Neural crest cell (in vitro differentiated cells): ENCODE results near the gene USP19. TPM values are rescaled to one million over a fixed set of nuclear protein-coding genes. Genes with fewer than 3 reads are reported as not detected.

Source experiments
- DNase-seq: peaks from one replicate; pipeline ENCODE4 v3.0.0; 2021; ENCODE audit warnings: low read depth, mixed read lengths, low spot score
- H3K27ac Mint-ChIP-seq: one replicate; pipeline ENCODE4 v1.8.0; 2021; ENCODE audit warnings: mild to moderate bottlenecking, mixed read lengths; ENCODE audit not compliant: unreplicated experiment
- H3K27me3 Mint-ChIP-seq: 2 replicates; pipeline ENCODE4 v1.8.0; 2021; ENCODE audit warnings: low read depth, mild to moderate bottlenecking, mixed read lengths
- H3K36me3 Mint-ChIP-seq: 2 replicates; pipeline ENCODE4 v1.8.0; 2021; ENCODE audit warnings: low read depth, mild to moderate bottlenecking, mixed read lengths
- H3K4me1 Mint-ChIP-seq: 2 replicates; pipeline ENCODE4 v1.8.0; 2021; ENCODE audit warnings: mixed read lengths
- H3K4me3 Mint-ChIP-seq: one replicate; pipeline ENCODE4 v1.8.0; 2021; ENCODE audit warnings: mild to moderate bottlenecking, mixed read lengths
- H3K9me3 Mint-ChIP-seq: 2 replicates; pipeline ENCODE4 v1.8.0; 2021; ENCODE audit warnings: mixed read lengths
- CTCF ChIP-seq: fragments of 200-600 bp; sonication (generic); conservative IDR thresholded peaks from 2 replicates; pipeline ENCODE4 v1.5.0; 2021; ENCODE audit warnings: antibody characterized with exemption, mild to moderate bottlenecking
- total RNA-seq: library from RNA; stranded (reverse); gene quantifications from 2 replicates; pipeline ENCODE4 v1.2.1, GENCODE V29; 2021

Gene USP19
- total RNA-seq, 1 donor from 2014 or later, result 72.6 TPM

GRCh38 chr3:49111347-49111746 is 9.3 kb downstream of the USP19 start:
- DNase-seq, result no peak
- no peaks in the 10 kb centered on the region for H3K27me3 Mint-ChIP-seq
- peaks cover 3% of the 10 kb centered on the region for H3K36me3 Mint-ChIP-seq
- H3K4me3 Mint-ChIP-seq, result no peak overlapping the region
- no peaks in the 10 kb centered on the region for H3K9me3 Mint-ChIP-seq
- no peak overlapping the region for H3K27ac Mint-ChIP-seq
- H3K4me1 Mint-ChIP-seq, result no peaks in the 10 kb centered on the region
- no peak for TF ChIP-seq CTCF

GRCh38 chr3:49110780-49111179 is 9.8 kb downstream of the USP19 start:
- TF ChIP-seq CTCF, result no peak
- H3K27me3 Mint-ChIP-seq, result no peaks in the 10 kb centered on the region
- no peak overlapping the region for H3K4me3 Mint-ChIP-seq
- H3K9me3 Mint-ChIP-seq, result no peaks in the 10 kb centered on the region
- H3K36me3 Mint-ChIP-seq, result peaks cover 2% of the 10 kb centered on the region
- H3K4me1 Mint-ChIP-seq, result peaks cover 2% of the 10 kb centered on the region
- DNase-seq, result no peak
- no peak overlapping the region for H3K27ac Mint-ChIP-seq

GRCh38 chr3:49108346-49108745 is 12.3 kb downstream of the USP19 start:
- DNase-seq, result no peak
- Mint-ChIP-seq H3K4me1 (peaks cover 25% of the 10 kb centered on the region), H3K36me3 (peaks cover 2% of the 10 kb centered on the region), H3K4me3 (no peak overlapping the region), H3K27ac (peak overlapping the region; percentile 27), H3K9me3 (no peaks in the 10 kb centered on the region), H3K27me3 (no peaks in the 10 kb centered on the region)
- no peak for TF ChIP-seq CTCF

- H3K27ac Mint-ChIP-seq, result peak within 1 kb of the TSS; percentile 97
- peaks cover 6% of the 10 kb centered on the region for H3K36me3 Mint-ChIP-seq
- no peak for TF ChIP-seq CTCF
- no peaks in the 10 kb centered on the region for H3K9me3 Mint-ChIP-seq
- no peaks in the 10 kb centered on the region for H3K27me3 Mint-ChIP-seq
- H3K4me3 Mint-ChIP-seq, result peak within 1 kb of the TSS; percentile 96
- peak; percentile 91 for DNase-seq
- H3K4me1 Mint-ChIP-seq, result peaks cover 27% of the 10 kb centered on the region
These were observed 16.0 kb downstream of the USP19 start, which contains the start of gene QARS1 for GRCh38 chr3:49104427-49105291. Gene QARS1, minus strand, starts transcription at chr3:49104757. Its CDS starts 24 bp downstream, at chr3:49104733.

GRCh38 chr3:49104052-49104426 is 16.6 kb downstream of the USP19 start:
- DNase-seq, result no peak
- peak overlapping the region; percentile 97 for H3K27ac Mint-ChIP-seq
- no peaks in the 10 kb centered on the region for H3K27me3 Mint-ChIP-seq
- TF ChIP-seq CTCF, result no peak
- H3K9me3 Mint-ChIP-seq, result no peaks in the 10 kb centered on the region
- peaks cover 6% of the 10 kb centered on the region for H3K36me3 Mint-ChIP-seq
- H3K4me1 Mint-ChIP-seq, result peaks cover 27% of the 10 kb centered on the region
- H3K4me3 Mint-ChIP-seq, result peak overlapping the region; percentile 96
